Thymus (tissue), 11 donors: ENCODE measurements around the gene NEDD4L. TPM values are rescaled to one million over a fixed set of nuclear protein-coding genes. Genes with fewer than 3 reads are reported as not detected.

Experiments used
- DNase-seq, 9 donors: peaks; one replicate each; pipeline ENCODE4 v3.0.0-alpha.2; 2013; ENCODE audit warnings: low spot score in 9 of 9, low read depth in 6 of 9, missing footprints in 1 of 9
- H3K27ac ChIP-seq, 2 donors: one replicate each; pipeline ENCODE4 v1.5.1; 2013; ENCODE audit warnings: control low read depth in 1 of 2, low read depth in 1 of 2, low read length in 1 of 2, mild to moderate bottlenecking in 1 of 2, moderate library complexity in 1 of 2
- H3K27me3 ChIP-seq, 2 donors: one replicate each; pipeline ENCODE4 v1.5.1; 2013; ENCODE audit warnings: low read length in 1 of 2; ENCODE audit not compliant: control insufficient read depth in 2 of 2, insufficient read depth in 1 of 2
- H3K36me3 ChIP-seq, 2 donors: one replicate each; pipeline ENCODE4 v1.5.1; 2013; ENCODE audit warnings: low read length in 1 of 2, mild to moderate bottlenecking in 1 of 2, moderate library complexity in 1 of 2; ENCODE audit not compliant: control insufficient read depth in 2 of 2, insufficient read depth in 2 of 2
- H3K4me1 ChIP-seq, 2 donors: one replicate each; pipeline ENCODE4 v1.5.1; 2013; ENCODE audit warnings: low read length in 2 of 2; ENCODE audit not compliant: control insufficient read depth in 2 of 2, insufficient read depth in 2 of 2
- H3K4me3 ChIP-seq, 2 donors: one replicate each; pipeline ENCODE4 v1.5.1; 2013; ENCODE audit warnings: low read length in 2 of 2, control low read depth in 1 of 2, mild to moderate bottlenecking in 1 of 2
- H3K9me3 ChIP-seq, 2 donors: one replicate each; pipeline ENCODE4 v1.5.1; 2013; ENCODE audit warnings: low read length in 1 of 2, mild to moderate bottlenecking in 1 of 2; ENCODE audit not compliant: control insufficient read depth in 2 of 2, insufficient read depth in 1 of 2
- WGBS: extraction: QIAGEN DNeasy Blood & Tissue Kit; methylation state at CpG from one replicate; pipeline ENCODE4 v1.1.7; 2013; 5-methylcytosine and 5-hydroxymethylcytosine counted together
- polyA plus RNA-seq: library from polyadenylated mRNA; stranded (reverse); fragments of 200-250 nt; gene quantifications from one replicate; pipeline ENCODE4 v1.2.3, GENCODE V29; 2013
- total RNA-seq: library from RNA; stranded (reverse); fragments of 120-200 nt; gene quantifications from one replicate; pipeline ENCODE4 v1.2.4, GENCODE V29; 2013
- donor health status: healthy.

Gene NEDD4L
- total and polyA plus RNA-seq, 2 donors, result 6.5 to 11.8 TPM

GRCh38 chr18:58227361-58227930, 183.4 kb downstream of the NEDD4L start:
- whole genome bisulfite sequencing, result 94% methylated on average over 9 of the region's 9 CpGs
- Histone ChIP-seq H3K4me1 (no peaks in the 10 kb centered on the region), H3K4me3 (no peak overlapping the region), H3K9me3 (no peaks in the 10 kb centered on the region), H3K27ac (no peak overlapping the region), H3K36me3 (no peaks in the 10 kb centered on the region), H3K27me3 (no peaks in the 10 kb centered on the region)
- DNase-seq, result no peak

- DNase-seq, result no peak
- Histone ChIP-seq H3K9me3 (no peaks in the 10 kb centered on the region), H3K27me3 (no peaks in the 10 kb centered on the region), H3K27ac (no peak overlapping the region), H3K4me1 (no peaks in the 10 kb centered on the region), H3K4me3 (no peak overlapping the region), H3K36me3 (no peaks in the 10 kb centered on the region)
- 94% methylated on average over 6 of the region's 6 CpGs for WGBS
Observed at GRCh38 chr18:58228176-58228575, 184.2 kb downstream of the NEDD4L start.

DNA sequence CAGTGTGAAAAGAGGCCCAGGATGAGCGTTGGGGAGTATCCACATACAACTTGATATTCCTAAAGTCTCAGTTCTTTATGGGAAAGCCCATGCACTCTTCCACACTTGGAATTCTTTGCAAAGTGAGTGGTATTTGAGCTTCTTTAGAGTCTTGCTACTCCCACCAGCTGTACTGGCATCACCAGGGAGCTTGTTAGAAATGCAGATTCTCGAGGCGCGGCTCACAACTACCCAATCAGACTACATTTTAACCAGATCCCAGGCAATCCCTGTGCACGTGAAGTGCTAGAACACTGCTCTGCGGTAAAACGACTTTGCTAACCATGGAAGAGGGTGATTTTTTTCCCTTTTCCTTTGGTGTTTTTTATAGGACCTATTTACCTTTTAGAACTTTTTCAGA, 184.7 kb downstream of the NEDD4L start:
- Histone ChIP-seq H3K36me3 (no peaks in the 10 kb centered on the region), H3K27ac (no peak overlapping the region), H3K27me3 (no peaks in the 10 kb centered on the region), H3K9me3 (no peaks in the 10 kb centered on the region), H3K4me3 (no peak overlapping the region), H3K4me1 (no peaks in the 10 kb centered on the region)
- DNase-seq, result no peak
- WGBS, result 96% methylated on average over 7 of the region's 7 CpGs

DNA sequence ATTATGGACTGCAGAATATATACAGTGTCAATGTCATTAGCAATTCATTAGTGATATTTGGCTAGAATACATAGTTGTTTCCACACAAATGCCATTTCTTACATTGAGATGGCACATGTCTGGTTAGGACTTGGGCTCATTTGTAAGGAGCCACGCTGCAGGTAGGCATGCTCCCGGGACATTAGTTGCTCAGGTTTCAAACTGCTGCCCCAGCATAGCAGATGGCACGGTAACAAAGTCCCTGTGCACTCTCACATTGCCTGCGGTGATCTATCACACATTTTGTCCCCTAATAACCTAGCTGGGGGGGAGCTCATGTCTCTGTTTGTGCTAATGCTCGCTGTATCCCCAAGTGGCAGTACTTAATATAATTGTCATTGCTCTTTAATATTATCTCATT, 185.1 kb downstream of the NEDD4L start:
- Histone ChIP-seq H3K27ac (no peak overlapping the region), H3K27me3 (no peaks in the 10 kb centered on the region), H3K4me1 (no peaks in the 10 kb centered on the region), H3K36me3 (no peaks in the 10 kb centered on the region), H3K9me3 (no peaks in the 10 kb centered on the region), H3K4me3 (no peak overlapping the region)
- DNase-seq, result no peak
- WGBS, result 96% methylated on average over 5 of the region's 5 CpGs

DNA sequence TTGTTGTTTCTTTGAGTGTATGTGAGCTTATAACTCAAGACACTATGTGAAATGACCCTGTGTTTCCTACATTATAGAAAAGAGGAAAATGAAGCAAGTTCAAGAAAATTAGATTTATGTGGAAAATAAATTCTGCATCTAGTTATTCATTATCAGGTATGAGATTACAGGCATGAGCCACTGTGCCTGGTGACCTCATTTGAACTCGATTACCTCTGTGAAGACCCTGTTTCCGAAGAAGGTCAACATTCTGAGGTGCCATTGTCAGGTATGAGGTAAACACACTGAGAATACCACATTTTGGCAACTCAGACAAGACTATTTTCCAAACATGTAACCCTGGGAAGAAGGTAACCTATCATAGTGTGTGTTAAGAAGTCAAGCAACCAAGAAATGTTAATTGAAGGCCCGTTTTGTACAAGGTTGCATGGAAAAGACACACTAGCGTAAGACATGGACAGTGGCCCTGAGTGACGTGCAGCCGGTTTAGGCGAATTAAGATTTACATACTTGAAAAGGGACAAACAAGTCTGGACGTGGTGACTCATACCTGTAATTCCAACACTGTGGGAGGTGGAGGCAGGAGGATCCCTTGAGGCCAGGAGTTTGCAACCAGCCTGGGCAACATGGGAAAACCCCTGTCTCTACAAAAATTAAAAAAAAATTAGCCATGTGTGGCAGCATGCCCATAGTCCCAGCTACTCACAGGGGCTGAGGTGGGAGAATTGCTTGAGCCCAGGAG, 186.6 kb downstream of the NEDD4L start:
- Histone ChIP-seq H3K27ac (no peak overlapping the region), H3K9me3 (no peaks in the 10 kb centered on the region), H3K4me1 (no peaks in the 10 kb centered on the region), H3K4me3 (no peak overlapping the region), H3K36me3 (no peaks in the 10 kb centered on the region), H3K27me3 (no peaks in the 10 kb centered on the region)
- no peak for DNase-seq
- WGBS, result 96% methylated on average over 8 of the region's 8 CpGs

DNA sequence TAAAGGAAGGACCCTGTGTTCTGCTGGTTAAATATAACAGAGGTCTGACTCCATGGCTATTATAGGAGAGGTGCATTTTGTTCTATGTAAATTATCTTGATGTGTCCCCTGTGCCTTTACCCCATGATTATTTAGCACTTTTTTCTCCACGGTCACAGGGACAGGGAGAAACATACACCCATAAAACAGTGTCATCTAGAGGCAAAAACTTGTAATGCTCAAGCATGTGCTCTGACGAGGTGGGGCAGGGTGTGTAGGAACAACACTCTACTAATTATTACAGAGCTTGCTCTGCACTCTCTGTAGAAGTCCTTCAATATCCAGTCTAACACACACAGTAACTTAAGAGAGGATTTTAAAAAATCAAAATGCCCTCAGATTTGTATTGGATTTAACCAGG, 187.9 kb downstream of the NEDD4L start:
- no peaks in the 10 kb centered on the region for H3K27me3 ChIP-seq
- no peak overlapping the region for H3K27ac ChIP-seq
- WGBS, result 79% methylated on average over 2 of the region's 2 CpGs
- H3K9me3 ChIP-seq, result no peaks in the 10 kb centered on the region
- no peak for DNase-seq
- H3K4me3 ChIP-seq, result no peak overlapping the region
- H3K4me1 ChIP-seq, result no peaks in the 10 kb centered on the region
- no peaks in the 10 kb centered on the region for H3K36me3 ChIP-seq

DNA sequence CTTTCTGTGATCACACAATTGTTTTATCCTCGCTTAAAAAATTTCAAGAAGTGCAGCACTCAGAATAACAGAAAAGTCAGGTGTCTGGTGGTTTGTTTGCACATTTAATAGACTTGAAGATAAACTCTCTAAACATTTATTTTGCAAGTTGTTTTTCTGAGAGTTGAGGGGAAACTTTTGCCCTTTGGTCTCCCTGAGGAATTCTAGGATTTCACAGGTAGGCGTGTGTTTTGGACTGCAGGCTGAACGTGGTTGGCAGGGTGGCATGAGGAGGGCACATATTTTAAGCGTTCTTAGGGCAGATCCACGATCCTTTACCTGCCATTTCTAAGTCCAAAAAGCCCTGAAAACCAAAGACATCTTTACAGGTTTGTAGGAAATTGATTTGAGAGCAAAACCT, 188.6 kb downstream of the NEDD4L start:
- Histone ChIP-seq H3K9me3 (no peaks in the 10 kb centered on the region), H3K4me3 (no peak overlapping the region), H3K4me1 (no peaks in the 10 kb centered on the region), H3K27ac (no peak overlapping the region), H3K36me3 (no peaks in the 10 kb centered on the region), H3K27me3 (no peaks in the 10 kb centered on the region)
- 95% methylated on average over 5 of the region's 5 CpGs for WGBS
- no peak for DNase-seq

DNA sequence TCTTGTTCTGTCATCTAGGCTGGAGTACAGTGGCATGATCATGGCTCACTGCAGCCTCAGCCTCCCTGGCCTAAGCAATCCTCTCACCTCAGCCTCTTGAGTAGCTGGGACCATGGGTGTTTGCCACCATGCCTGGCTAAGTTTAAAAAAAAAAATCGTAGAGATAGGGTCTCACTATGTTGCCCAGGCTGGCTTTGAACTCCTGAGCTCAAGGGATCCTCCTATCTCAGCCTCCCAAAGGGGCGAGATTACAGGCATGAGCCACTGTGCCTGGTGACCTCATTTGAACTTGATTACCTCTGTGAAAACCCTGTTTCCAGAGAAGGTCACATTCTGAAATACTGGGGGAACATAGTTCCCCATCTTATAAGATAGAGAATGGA, 190.3 kb downstream of the NEDD4L start:
- H3K27ac ChIP-seq, result no peak overlapping the region
- no peaks in the 10 kb centered on the region for H3K27me3 ChIP-seq
- H3K36me3 ChIP-seq, result no peaks in the 10 kb centered on the region
- H3K9me3 ChIP-seq, result no peaks in the 10 kb centered on the region
- no peak overlapping the region for H3K4me3 ChIP-seq
- no peak for DNase-seq
- 88% methylated on average over 2 of the region's 2 CpGs for WGBS
- no peaks in the 10 kb centered on the region for H3K4me1 ChIP-seq

- H3K4me3 ChIP-seq, result no peak overlapping the region
- no peaks in the 10 kb centered on the region for H3K4me1 ChIP-seq
- no peak overlapping the region for H3K27ac ChIP-seq
- H3K27me3 ChIP-seq, result no peaks in the 10 kb centered on the region
- H3K36me3 ChIP-seq, result no peaks in the 10 kb centered on the region
- H3K9me3 ChIP-seq, result no peaks in the 10 kb centered on the region
- DNase-seq, result no peak
- WGBS, result 83% methylated on average over 9 of the region's 9 CpGs
Observed at GRCh38 chr18:58235001-58235436, 191.0 kb downstream of the NEDD4L start.
